HG03439 (cell line): ENCODE results near the gene DAND5.

Experiments
- ATAC-seq: cut with Tn5 transposase; IDR thresholded peaks from one replicate; pipeline ENCODE4 v1.9.1; 2021; ENCODE audit warnings: mild to moderate bottlenecking, moderate library complexity; ENCODE audit not compliant: unreplicated experiment

DAND5 gene

DNA sequence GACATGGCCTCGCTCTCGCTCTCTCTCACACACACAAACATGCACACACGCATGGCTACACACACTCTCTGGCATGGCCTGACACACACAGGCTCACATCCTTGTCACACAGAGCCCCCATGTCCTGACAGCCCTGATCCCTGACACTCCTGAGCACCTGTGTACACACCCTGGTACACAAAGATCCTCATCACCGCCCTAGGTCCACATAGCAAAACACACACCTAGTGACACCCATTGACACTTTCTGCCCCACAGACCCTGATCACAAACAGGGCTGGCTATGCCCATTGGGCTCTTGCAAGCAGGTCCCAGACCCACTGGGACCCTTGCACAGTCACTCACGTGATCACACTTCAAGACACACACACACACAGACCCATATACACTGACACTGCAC is 21.9 kb downstream of the DAND5 start:
- no peak for ATAC-seq

DNA sequence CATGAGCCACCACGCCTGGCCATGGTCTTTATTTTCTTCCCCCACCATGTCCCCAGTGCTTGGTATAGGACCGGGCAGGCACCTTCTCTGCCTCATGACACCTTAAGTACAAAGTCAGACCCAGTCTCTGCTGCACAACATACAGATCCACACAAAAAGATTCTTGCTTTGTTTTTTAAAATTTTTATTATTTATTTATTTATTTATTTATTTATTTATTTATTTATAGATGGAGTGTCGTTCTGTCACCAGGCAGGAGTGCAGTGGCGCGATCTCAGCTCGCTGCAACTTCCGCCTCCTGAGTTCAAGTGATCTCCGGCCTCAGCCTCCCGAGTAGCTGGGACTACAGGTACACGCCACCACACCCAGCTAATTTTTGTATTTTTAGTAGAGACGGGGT is 23.4 kb downstream of the DAND5 start:
- ATAC-seq: no peak

- no peak for ATAC-seq
Measured at GRCh38 chr19:12993562-12993961, 24.2 kb downstream of the DAND5 start.

DNA sequence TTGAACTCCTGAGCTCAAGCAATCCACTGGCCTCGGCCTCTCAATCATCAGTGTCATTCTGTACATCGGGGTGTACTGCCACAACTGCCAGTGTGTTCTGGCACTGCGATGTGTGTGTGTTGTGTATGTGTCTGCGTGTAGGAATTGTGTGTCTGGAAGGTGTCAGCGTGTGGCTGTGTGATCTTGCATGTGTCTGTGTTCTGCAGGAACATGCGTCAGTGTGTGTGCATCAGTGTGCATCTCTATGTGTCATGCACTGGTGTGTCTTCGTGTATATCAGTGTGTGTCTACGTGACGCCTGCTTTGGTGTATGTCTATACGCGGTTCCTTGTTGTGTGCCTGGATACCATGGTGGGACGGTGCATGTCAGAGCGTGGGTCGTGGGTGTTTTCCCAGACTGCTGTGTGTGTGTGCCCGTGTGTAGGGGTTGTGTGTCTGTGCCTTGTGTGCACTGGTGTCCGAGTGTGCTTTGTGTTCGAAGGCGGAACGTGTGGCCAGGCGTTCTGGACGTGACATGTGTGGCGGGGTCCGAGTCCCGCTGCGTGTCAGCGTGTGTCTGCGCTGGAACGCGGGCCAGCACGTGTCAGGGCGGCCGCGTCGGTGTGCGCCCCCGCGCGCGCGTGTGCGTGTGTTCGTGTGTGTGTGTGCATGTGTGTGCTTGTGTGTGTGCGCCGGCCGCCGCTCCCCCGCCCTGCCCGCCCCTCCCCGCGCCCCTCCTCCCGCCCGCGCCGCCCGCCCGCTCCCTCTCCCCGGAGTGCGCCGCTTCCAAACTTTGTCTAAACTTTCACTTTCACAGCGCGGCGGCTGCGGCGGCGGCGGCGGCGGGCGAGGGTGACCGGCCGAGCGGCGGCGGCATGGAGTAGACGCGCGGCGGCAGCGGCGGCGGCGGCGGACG is 25.6 kb downstream of the DAND5 start, which contains the start of gene NFIX:
Gene NFIX, plus strand, starts transcription at position 775 of the 895 bp plus-strand sequence. CDS start 363 bp downstream, outside the sequence.
- no peak for ATAC-seq

- no peak for ATAC-seq
Measured at GRCh38 chr19:12995596-12996405, 26.4 kb downstream of the DAND5 start.

DNA sequence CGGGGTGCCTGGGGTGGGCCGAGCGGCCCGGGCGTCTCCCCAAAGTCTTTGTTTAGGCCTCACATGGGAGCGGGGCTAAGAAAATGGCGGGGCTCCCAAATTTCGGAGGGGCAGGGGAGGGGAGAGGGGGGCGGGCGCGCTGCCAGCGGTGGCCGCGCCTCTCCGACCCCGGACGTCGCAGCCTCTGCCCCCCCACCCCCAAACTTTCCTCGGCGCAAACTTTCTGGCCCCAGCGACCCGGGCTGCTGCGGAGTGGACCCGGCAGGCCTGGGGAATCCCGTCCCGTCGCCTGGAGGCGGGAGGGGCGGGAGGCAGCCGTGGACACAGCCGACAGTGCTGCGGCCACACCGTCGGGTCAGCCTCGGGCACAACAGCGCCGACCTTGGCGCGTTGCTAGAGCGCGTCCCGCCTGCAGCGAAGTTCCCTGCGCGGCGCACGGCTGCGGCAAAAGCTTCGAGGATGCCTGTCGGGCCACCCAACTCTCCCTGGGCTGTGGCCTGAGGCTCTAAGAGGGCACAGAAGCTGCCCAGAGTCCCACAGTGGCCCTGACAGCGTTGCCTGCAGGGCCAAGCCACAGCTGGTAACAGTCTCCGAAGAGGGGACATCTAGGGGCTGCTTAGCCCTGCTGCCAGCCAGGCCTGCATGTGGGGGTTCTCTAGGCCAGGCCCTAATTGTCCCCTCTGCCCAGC is 27.2 kb downstream of the DAND5 start:
- no peak for ATAC-seq

DNA sequence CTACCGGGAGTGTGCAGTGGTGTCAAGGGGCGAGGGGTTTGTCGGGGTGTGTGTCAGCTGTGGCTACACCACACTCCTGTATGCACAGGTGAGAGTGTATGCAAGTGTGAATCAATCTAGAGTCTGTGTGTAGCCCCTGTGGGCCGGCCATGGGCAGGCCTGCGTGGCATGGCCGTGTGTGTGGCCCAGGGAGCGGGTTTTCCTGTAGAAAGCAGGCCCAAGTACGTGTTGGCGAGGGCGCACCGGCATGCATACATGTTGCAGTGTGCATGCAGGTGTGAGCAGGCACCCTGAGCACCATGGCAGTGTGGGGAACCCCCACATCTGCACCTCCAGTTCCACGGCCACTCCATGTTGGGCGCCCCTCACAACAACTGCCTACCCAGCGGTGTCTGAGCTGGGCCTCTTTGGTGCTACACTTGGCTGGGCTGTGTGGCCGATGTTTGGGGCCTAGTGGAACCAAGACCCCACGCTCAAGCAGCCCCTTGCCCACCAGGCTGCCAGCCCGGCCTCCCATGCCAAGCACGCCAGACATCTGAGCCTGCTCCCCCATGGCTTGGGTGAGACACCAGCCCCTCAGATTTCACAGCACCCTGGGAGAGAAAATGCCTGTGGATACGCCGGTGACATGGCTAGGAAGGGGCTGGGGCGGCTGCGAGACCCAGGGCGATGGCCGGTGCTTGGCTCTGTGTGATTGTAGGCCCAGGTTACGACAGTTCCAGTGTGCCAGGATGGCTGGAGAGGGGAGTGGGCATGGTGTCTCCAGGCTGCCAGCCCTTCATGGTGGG is 28.0 kb downstream of the DAND5 start:
- no peak for ATAC-seq

- ATAC-seq: no peak
Measured at GRCh38 chr19:12997967-12998940, 28.9 kb downstream of the DAND5 start.

GRCh38 chr19:13001166-13001501 is 31.8 kb downstream of the DAND5 start:
- ATAC-seq: no peak

DNA sequence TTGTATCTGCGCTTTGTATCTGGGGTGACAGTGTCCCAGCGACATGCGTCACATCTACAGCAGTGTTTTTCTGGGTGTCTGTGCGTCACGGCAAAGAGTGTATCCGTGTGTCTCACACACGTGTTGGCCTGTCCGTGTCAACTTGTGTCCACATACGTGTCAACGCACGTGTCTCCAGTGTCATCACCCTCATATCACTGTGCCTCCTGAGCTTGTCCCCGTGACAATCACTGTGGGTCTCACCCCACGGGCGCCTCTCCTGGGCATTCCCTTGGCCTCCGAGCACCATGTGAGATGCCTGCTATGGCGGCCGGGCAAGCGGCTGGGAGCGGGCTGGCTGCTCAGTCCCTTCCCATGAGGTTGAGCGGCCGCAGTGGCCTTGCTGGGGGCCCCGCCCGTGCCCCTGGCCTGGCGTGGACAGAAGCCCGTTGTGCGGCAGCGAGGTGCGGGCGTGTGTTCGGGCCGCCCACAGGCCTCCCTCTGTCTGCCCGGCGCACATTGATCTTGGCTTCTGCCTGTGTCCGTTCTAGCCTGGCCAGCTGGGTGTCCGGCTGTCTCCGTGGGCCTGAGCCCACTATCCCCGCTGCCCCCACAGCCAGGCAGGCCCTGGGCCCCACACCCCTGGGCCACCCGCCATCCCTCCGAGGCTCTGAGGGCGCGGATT is 32.3 kb downstream of the DAND5 start:
- ATAC-seq: no peak

DNA sequence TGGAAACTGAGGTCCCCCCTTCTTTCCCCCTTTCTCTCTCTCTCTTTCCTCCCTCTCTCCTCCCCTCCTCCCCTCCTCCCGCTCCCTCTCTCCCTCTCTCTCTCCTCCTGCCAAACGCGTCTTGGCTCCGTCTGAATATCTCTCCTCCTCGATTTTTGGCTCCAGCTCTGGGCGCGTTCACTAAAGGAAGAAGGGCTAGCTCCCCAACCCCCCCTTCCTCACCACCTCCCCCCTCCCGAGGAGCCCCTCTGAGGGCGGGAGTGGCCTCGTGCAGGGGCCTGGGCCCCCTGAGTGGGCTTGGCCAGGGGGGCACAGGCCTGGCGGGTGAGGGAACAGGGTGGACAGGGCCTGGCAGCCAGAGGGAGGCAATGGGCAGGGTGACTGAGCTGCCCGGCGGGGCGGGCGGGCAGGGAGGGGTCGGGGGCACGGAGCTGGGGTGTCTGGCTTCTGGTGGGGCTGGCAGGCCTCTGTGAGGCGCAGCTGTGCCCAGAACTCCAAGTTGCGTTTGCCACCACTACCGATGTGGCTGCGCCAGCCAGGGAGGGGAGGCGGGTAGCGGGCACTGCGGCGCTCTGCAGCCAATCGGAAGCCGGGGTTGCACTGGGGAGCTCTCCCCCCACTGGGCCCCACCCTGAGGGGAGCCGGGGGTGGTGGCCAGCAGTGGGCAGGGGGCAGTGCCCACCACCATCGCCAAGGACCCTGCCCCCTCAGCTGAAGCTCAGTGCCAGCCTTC is 33.0 kb downstream of the DAND5 start:
- no peak for ATAC-seq

DNA sequence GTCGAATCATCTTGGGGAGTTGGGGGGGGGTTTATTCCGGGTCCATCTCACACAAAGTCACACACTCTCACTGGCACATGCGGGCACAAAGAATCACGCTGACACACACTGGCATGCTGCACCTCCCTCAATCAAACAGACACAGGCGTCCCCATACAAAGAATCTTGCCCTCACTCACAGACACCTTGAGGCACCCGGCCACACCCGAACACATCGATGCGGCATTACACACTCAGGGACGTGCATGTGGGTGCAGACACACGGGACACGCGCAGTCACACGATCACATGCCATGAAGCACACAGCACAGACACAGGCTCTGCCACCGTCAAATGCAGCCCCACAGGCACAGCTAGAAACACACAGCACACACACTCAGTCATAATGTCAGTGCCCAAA is 33.7 kb downstream of the DAND5 start:
- ATAC-seq: no peak

- no peak for ATAC-seq
Measured at GRCh38 chr19:13004273-13004672, 34.9 kb downstream of the DAND5 start.

DNA sequence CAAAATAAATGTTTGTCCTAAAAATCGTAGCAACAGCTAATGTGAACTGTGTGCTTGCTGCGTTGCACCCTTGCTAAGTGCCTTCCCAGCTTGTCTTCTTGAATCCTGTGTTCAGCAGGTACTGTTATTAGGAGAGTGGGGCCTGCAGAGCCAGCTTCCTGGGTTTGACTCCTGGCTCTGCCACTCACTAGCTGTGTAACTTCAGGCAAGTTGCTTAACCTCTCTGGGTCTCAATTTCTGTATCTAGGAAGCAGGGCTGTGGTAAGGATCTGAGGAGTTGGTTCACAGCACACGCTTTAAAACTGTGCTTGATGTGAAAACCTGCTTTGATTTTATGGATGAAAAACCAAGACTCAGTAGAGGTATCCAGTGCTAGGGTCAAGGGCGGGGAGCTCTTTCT is 35.9 kb downstream of the DAND5 start:
- ATAC-seq: no peak

DNA sequence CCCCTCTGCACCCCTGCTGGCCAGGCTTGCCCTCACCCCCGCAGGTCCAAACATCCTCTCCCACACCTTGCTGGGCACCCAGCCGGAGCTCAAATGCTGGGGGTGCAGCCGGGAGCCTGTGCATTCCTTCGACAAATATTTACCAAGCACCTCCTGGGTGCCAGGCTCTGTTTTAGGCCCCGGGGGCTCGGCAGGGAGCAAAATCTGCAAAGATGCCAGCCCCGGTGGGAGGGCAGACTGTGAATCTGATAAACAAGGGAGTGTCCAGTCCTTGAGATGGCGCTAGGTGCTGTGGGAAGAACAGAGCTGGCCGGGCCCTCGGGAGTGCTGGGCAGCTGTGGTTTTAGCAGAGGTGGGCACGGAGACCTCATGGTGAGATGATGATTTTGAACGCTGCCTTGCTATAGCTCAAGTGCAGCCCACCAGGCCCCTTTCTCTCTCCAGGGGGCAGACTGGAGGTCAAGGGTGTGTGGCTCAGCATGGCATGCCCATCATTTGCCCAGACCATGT is 36.5 kb downstream of the DAND5 start:
- no peak for ATAC-seq

- ATAC-seq: no peak
Measured at GRCh38 chr19:13006431-13007281, 37.3 kb downstream of the DAND5 start.
